Liver (tissue), 9 donors: Measurements from ENCODE around the gene CCDC192. TPM values are rescaled to one million over a fixed set of nuclear protein-coding genes. Genes with fewer than 3 reads are reported as not detected.

Experiments used
- DNase-seq: peaks from one replicate; pipeline ENCODE4 v3.0.0-alpha.2; 2017; ENCODE audit warnings: low spot score
- H3K27ac ChIP-seq, 2 donors: one replicate each; pipeline ENCODE4 v1.7.0; 2013; ENCODE audit warnings: inconsistent platforms in 2 of 2, low read length in 2 of 2, control low read depth in 1 of 2, low read depth in 1 of 2, mild to moderate bottlenecking in 1 of 2
- H3K27me3 ChIP-seq, 4 donors: one replicate each; pipeline versions ENCODE4 v1.6.1 to v1.7.0; 2013; ENCODE audit warnings: low read length in 3 of 4, inconsistent platforms in 1 of 4, mild to moderate bottlenecking in 1 of 4, moderate library complexity in 1 of 4; ENCODE audit not compliant: control insufficient read depth in 4 of 4, insufficient read depth in 4 of 4
- H3K36me3 ChIP-seq, 4 donors: one replicate each; pipeline versions ENCODE4 v1.6.1 to v1.7.0; 2013; ENCODE audit warnings: low read length in 3 of 4, mild to moderate bottlenecking in 3 of 4, low read depth in 1 of 4, moderate library complexity in 1 of 4; ENCODE audit not compliant: control insufficient read depth in 4 of 4, insufficient read depth in 3 of 4
- H3K4me1 ChIP-seq, 4 donors: one replicate each; pipeline versions ENCODE4 v1.6.1 to v1.7.0; 2013; ENCODE audit warnings: low read length in 3 of 4, mild to moderate bottlenecking in 3 of 4, moderate library complexity in 1 of 4; ENCODE audit not compliant: control insufficient read depth in 4 of 4, insufficient read depth in 4 of 4
- H3K4me3 ChIP-seq, 3 donors: one replicate each; pipeline versions ENCODE4 v1.6.1 to v1.7.0; 2013; ENCODE audit warnings: low read length in 3 of 3, control low read depth in 1 of 3, low read depth in 1 of 3, mild to moderate bottlenecking in 1 of 3
- H3K9ac ChIP-seq, 2 donors: one replicate each; pipeline ENCODE4 v1.7.0; 2013; ENCODE audit warnings: low read length in 2 of 2, mild to moderate bottlenecking in 2 of 2, moderate library complexity in 2 of 2, control low read depth in 1 of 2, low read depth in 1 of 2
- H3K9me3 ChIP-seq, 4 donors: one replicate each; pipeline versions ENCODE4 v1.6.1 to v1.7.0; 2013; ENCODE audit warnings: low read length in 3 of 4; ENCODE audit not compliant: control insufficient read depth in 4 of 4
- ATF3 ChIP-seq: IDR thresholded peaks from 2 replicates; pipeline ENCODE4 v1.6.1; 2016; ENCODE audit warnings: antibody characterized with exemption
- CTCF ChIP-seq: fragments of 150-350 bp; IDR thresholded peaks from 2 replicates; pipeline ENCODE4 v1.5.1; 2017; ENCODE audit warnings: improper control_type of control experiment, low read depth, low read length; ENCODE audit not compliant: missing input control
- EGR1 ChIP-seq, 2 donors: IDR thresholded peaks; 2 replicates each; pipeline ENCODE4 v1.6.1; 2016 to 2018; ENCODE audit warnings: antibody characterized with exemption in 2 of 2, low read depth in 2 of 2
- FOXA1 ChIP-seq: IDR thresholded peaks from 2 replicates; pipeline ENCODE4 v1.6.1; 2016; ENCODE audit warnings: antibody characterized with exemption
- FOXA2 ChIP-seq: IDR thresholded peaks from 2 replicates; pipeline ENCODE4 v1.6.1; 2016; ENCODE audit warnings: antibody characterized with exemption
- GABPA ChIP-seq, 2 donors: IDR thresholded peaks in 1 of 2; conservative IDR thresholded peaks in 1 of 2; 2 replicates each; pipeline ENCODE4 v1.6.1; 2016; ENCODE audit warnings: antibody characterized with exemption in 2 of 2, mild to moderate bottlenecking in 1 of 2, moderate library complexity in 1 of 2
- HNF4A ChIP-seq, 2 donors: conservative IDR thresholded peaks; 2 replicates each; pipeline ENCODE4 v1.6.1; 2016; ENCODE audit warnings: antibody characterized with exemption in 2 of 2, mild to moderate bottlenecking in 2 of 2
- HNF4G ChIP-seq: IDR thresholded peaks from 2 replicates; pipeline ENCODE4 v1.6.1; 2016; ENCODE audit warnings: antibody characterized with exemption
- JUND ChIP-seq, 2 donors: IDR thresholded peaks; 2 replicates each; pipeline ENCODE4 v1.6.1; 2016; ENCODE audit warnings: antibody characterized with exemption in 2 of 2
- MAX ChIP-seq: IDR thresholded peaks from 2 replicates; pipeline ENCODE4 v1.6.1; 2016; ENCODE audit warnings: antibody characterized with exemption
- NR2F2 ChIP-seq: IDR thresholded peaks from 2 replicates; pipeline ENCODE4 v1.6.1; 2016; ENCODE audit warnings: antibody characterized with exemption
- RAD21 ChIP-seq, 2 donors: IDR thresholded peaks; 2 replicates each; pipeline ENCODE4 v1.6.1; 2016; ENCODE audit warnings: antibody characterized with exemption in 2 of 2, mild to moderate bottlenecking in 2 of 2
- REST ChIP-seq: IDR thresholded peaks from 2 replicates; pipeline ENCODE4 v1.6.1; 2016; ENCODE audit warnings: antibody characterized with exemption, mild to moderate bottlenecking
- RXRA ChIP-seq, 2 donors: IDR thresholded peaks; 2 replicates each; pipeline ENCODE4 v1.6.1; 2017 to 2018; ENCODE audit warnings: antibody characterized with exemption in 2 of 2, mild to moderate bottlenecking in 1 of 2
- SP1 ChIP-seq: IDR thresholded peaks from 2 replicates; pipeline ENCODE4 v1.6.1; 2018; ENCODE audit warnings: antibody characterized with exemption, mild to moderate bottlenecking
- TAF1 ChIP-seq: conservative IDR thresholded peaks from 2 replicates; pipeline ENCODE4 v1.6.1; 2016; ENCODE audit warnings: antibody characterized with exemption, mild to moderate bottlenecking
- YY1 ChIP-seq: IDR thresholded peaks from 2 replicates; pipeline ENCODE4 v1.6.1; 2016; ENCODE audit warnings: antibody characterized with exemption, mild to moderate bottlenecking
- ZBTB33 ChIP-seq: IDR thresholded peaks from 2 replicates; pipeline ENCODE4 v1.6.1; 2016; ENCODE audit warnings: antibody characterized with exemption
- WGBS: extraction: QIAGEN DNeasy Blood & Tissue Kit; methylation state at CpG from one replicate; pipeline ENCODE4 v1.1.7; 2013; 5-methylcytosine and 5-hydroxymethylcytosine counted together
- polyA plus RNA-seq, 2 donors: library from polyadenylated mRNA; stranded (reverse) in 1 of 2; unstranded in 1 of 2; fragments of 200-250 nt in 1 of 2; fragments of >200 nt in 1 of 2; fragmentation: Nextera tagmentation in 1 of 2; extraction: Ambion mirVana in 1 of 2; gene quantifications; one replicate each; pipeline versions ENCODE4 v1.2.1 to v1.2.3, GENCODE V29; 2013 to 2015
- total RNA-seq, 2 donors: library from RNA; depleted of rRNA; stranded (reverse); fragments of >200 nt; gene quantifications; one replicate each; pipeline ENCODE4 v1.2.3, GENCODE V29; 2014
- donor health status: healthy.
- donor health status: healthy.
- donor health status: healthy.
- donor health status: healthy.
- donor health status: healthy.

The CCDC192 gene
- total and polyA plus RNA-seq, 4 donors = not detected

- TF ChIP-seq REST = no peak
- no peak for TF ChIP-seq MAX
- no peak for TF ChIP-seq JUND (IDR thresholded peaks at IDR 0.05)
- TF ChIP-seq SP1 = no peak
- TF ChIP-seq RXRA (IDR thresholded peaks at IDR 0.05) = no peak
Measured at GRCh38 chr5:127930311-127930710, 227.1 kb downstream of the CCDC192 start (continued).

GRCh38 chr5:127931396-127931795 is 228.2 kb downstream of the CCDC192 start:
- no peak for DNase-seq
- Histone ChIP-seq H3K4me3 (no peak overlapping the region), H3K4me1 (peaks cover 0 to 2% (median 0%) of the 10 kb centered on the region in 4 donors), H3K27me3 (no peaks in the 10 kb centered on the region), H3K9ac (no peak overlapping the region), H3K36me3 (no peaks in the 10 kb centered on the region), H3K9me3 (no peaks in the 10 kb centered on the region), H3K27ac (no peak overlapping the region)
- TF ChIP-seq RXRA (IDR thresholded peaks at IDR 0.05) = no peak
- TF ChIP-seq FOXA1 = no peak
- TF ChIP-seq CTCF = no peak
- TF ChIP-seq SP1 = no peak
- no peak for TF ChIP-seq YY1
- no peak for TF ChIP-seq JUND (IDR thresholded peaks at IDR 0.05)
- no peak for TF ChIP-seq MAX
- no peak for TF ChIP-seq HNF4G
- no peak for TF ChIP-seq NR2F2
- TF ChIP-seq REST = no peak
- no peak for TF ChIP-seq HNF4A (conservative IDR thresholded peaks at IDR 0.05)
- no peak for TF ChIP-seq ATF3
- no peak for TF ChIP-seq RAD21 (IDR thresholded peaks at IDR 0.05)
- no peak for TF ChIP-seq EGR1 (IDR thresholded peaks at IDR 0.05; ENCODE audit: low read depth in 2 of 2)
- no peak for TF ChIP-seq TAF1
- no peak for TF ChIP-seq FOXA2
- no peak for TF ChIP-seq ZBTB33
- no peak for TF ChIP-seq GABPA (IDR thresholded peaks at IDR 0.05 in 1 of 2, conservative IDR thresholded peaks at IDR 0.05 in 1 of 2)
- WGBS = 89% methylated on average over 1 of the region's 1 CpG
